Stimulated activated naive CD8-positive, alpha-beta T cell treated with anti-CD3 and anti-CD28 coated beads, Interleukin-15, Interleukin-2, amounts not matched to agents 100 U/mL and 50 U/mL, for 24 hours (primary cell): ENCODE data around the gene LSAMP.

ENCODE experiments used
- ATAC-seq: fragments of 150-1000 bp; cut with Tn5 transposase; one replicate; pipeline ENCODE4 v1.10.0; 2021
- DNase-seq: peaks from one replicate; pipeline ENCODE4 v3.0.0; 2021

The LSAMP gene

GRCh38 chr3:116285781-116286421 lies 159.4 kb downstream of the LSAMP start:
- DNase-seq: no peak
- ATAC-seq: no peak

- DNase-seq (no peak), ATAC-seq (no peak)
These were observed 163.8 kb downstream of the LSAMP start for GRCh38 chr3:116281313-116282143.

- no peak for ATAC-seq
- no peak for DNase-seq
These were observed 165.1 kb downstream of the LSAMP start for GRCh38 chr3:116280130-116280740.

- ATAC-seq: no peak
- no peak for DNase-seq
These were observed 168.6 kb downstream of the LSAMP start for GRCh38 chr3:116276675-116277074.

GRCh38 chr3:116270056-116270455 lies 175.2 kb downstream of the LSAMP start:
- ATAC-seq (no peak), DNase-seq (no peak)

GRCh38 chr3:116267116-116267515 lies 178.2 kb downstream of the LSAMP start:
- DNase-seq (no peak), ATAC-seq (no peak)

GRCh38 chr3:116265976-116266584 lies 179.2 kb downstream of the LSAMP start:
- DNase-seq: no peak
- no peak for ATAC-seq

GRCh38 chr3:116265320-116265695 lies 180.0 kb downstream of the LSAMP start:
- ATAC-seq: no peak
- DNase-seq: no peak

- ATAC-seq (no peak), DNase-seq (no peak)
These were observed 180.6 kb downstream of the LSAMP start for GRCh38 chr3:116264546-116265319.

- no peak for ATAC-seq
- DNase-seq: no peak
These were observed 181.3 kb downstream of the LSAMP start for GRCh38 chr3:116263842-116264545.

- no peak for ATAC-seq
- no peak for DNase-seq
These were observed 184.8 kb downstream of the LSAMP start for GRCh38 chr3:116260491-116260890.

GRCh38 chr3:116259984-116260383 lies 185.3 kb downstream of the LSAMP start:
- ATAC-seq: no peak
- DNase-seq: no peak

- ATAC-seq (no peak), DNase-seq (no peak)
These were observed 188.3 kb downstream of the LSAMP start for GRCh38 chr3:116256843-116257485.

- DNase-seq (no peak), ATAC-seq (no peak)
These were observed 190.7 kb downstream of the LSAMP start for GRCh38 chr3:116254541-116254940.

- ATAC-seq (no peak), DNase-seq (no peak)
These were observed 191.8 kb downstream of the LSAMP start for GRCh38 chr3:116253511-116253910.

- DNase-seq: no peak
- no peak for ATAC-seq
These were observed 197.7 kb downstream of the LSAMP start for GRCh38 chr3:116247605-116248004.

GRCh38 chr3:116246406-116246980 lies 198.8 kb downstream of the LSAMP start:
- no peak for DNase-seq
- ATAC-seq: no peak

- DNase-seq (no peak), ATAC-seq (no peak)
These were observed 202.5 kb downstream of the LSAMP start for GRCh38 chr3:116242825-116243224.

- no peak for DNase-seq
- no peak for ATAC-seq
These were observed 203.6 kb downstream of the LSAMP start for GRCh38 chr3:116241677-116242076.

GRCh38 chr3:116240261-116240660 lies 205.0 kb downstream of the LSAMP start:
- ATAC-seq (no peak), DNase-seq (no peak)
